MM.1S (cell line): ENCODE results near the gene DPEP2NB.
"Not testable (repeated sequence)": the region's sequence is repeated elsewhere in the genome, so short reads cannot be mapped to it uniquely, and the experiment has no call there.

Experiments
- DNase-seq: peaks from one replicate; pipeline ENCODE4 v3.0.0-alpha.2; 2015
- H2AFZ ChIP-seq: fragments of 300-600 bp; sonication (generic); 2 replicates; pipeline ENCODE4 v1.6.0; 2016; ENCODE audit warnings: antibody characterized with exemption, low read length
- H3F3A ChIP-seq: fragments of 300-600 bp; sonication (generic); 2 replicates; pipeline ENCODE4 v1.6.1; 2016; ENCODE audit warnings: mild to moderate bottlenecking, antibody characterized with exemption, low read length, moderate library complexity, mixed read lengths; ENCODE audit not compliant: insufficient read depth
- H3K27ac ChIP-seq: fragments of 300-600 bp; sonication (generic); 2 replicates; pipeline ENCODE4 v1.5.1; 2016; ENCODE audit warnings: mild to moderate bottlenecking, low read length
- H3K27me3 ChIP-seq: fragments of 300-600 bp; sonication (generic); replicated peaks from 2 replicates; pipeline ENCODE4 v1.6.0; 2016; ENCODE audit warnings: low read length; ENCODE audit not compliant: insufficient read depth
- H3K36me3 ChIP-seq: fragments of 300-600 bp; sonication (generic); replicated peaks from 2 replicates; pipeline ENCODE4 v1.6.1; 2016; ENCODE audit warnings: mild to moderate bottlenecking, low read length, mixed read lengths; ENCODE audit not compliant: insufficient read depth
- H3K4me1 ChIP-seq: fragments of 300-600 bp; sonication (generic); 2 replicates; pipeline ENCODE4 v1.6.1; 2016; ENCODE audit warnings: low read length, mixed read lengths
- H3K4me2 ChIP-seq: fragments of 300-600 bp; sonication (generic); 2 replicates; pipeline ENCODE4 v1.6.0; 2016; ENCODE audit warnings: low read depth, low read length
- H3K4me3 ChIP-seq: fragments of 300-600 bp; sonication (generic); 2 replicates; pipeline ENCODE4 v1.5.1; 2016; ENCODE audit warnings: low read length, mixed read lengths
- H3K79me2 ChIP-seq: fragments of 300-600 bp; sonication (generic); 2 replicates; pipeline ENCODE4 v1.6.1; 2016; ENCODE audit warnings: mixed run types, low read length, mixed read lengths
- H3K9ac ChIP-seq: fragments of 300-600 bp; sonication (generic); 2 replicates; pipeline ENCODE4 v1.6.1; 2016; ENCODE audit warnings: low read length, mixed read lengths
- H3K9me2 ChIP-seq: fragments of 300-600 bp; sonication (generic); replicated peaks from 2 replicates; pipeline ENCODE4 v1.6.1; 2016; ENCODE audit warnings: mild to moderate bottlenecking, low read length, mixed read lengths; ENCODE audit not compliant: insufficient read depth
- H3K9me3 ChIP-seq: fragments of 300-600 bp; sonication (generic); replicated peaks from 2 replicates; pipeline ENCODE4 v1.6.1; 2016; ENCODE audit warnings: mild to moderate bottlenecking, low read length, mixed read lengths; ENCODE audit not compliant: insufficient read depth
- H4K20me1 ChIP-seq: fragments of 300-600 bp; sonication (generic); 2 replicates; pipeline ENCODE4 v1.6.1; 2016; ENCODE audit warnings: mild to moderate bottlenecking, low read length, moderate library complexity, mixed read lengths; ENCODE audit not compliant: insufficient read depth
- CTCF ChIP-seq: fragments of 300-600 bp; sonication (generic); IDR thresholded peaks from 2 replicates; pipeline ENCODE4 v1.5.1; 2016; ENCODE audit warnings: antibody characterized with exemption, low read length, mixed read lengths
- EZH2 ChIP-seq: fragments of 300-600 bp; sonication (generic); optimal IDR thresholded peaks from 2 replicates; pipeline ENCODE3; 2017; ENCODE audit warnings: low read depth, mild to moderate bottlenecking, antibody characterized with exemption, low read length, mixed read lengths
- EZH2phosphoT487 ChIP-seq: fragments of 300-600 bp; sonication (generic); IDR thresholded peaks from 2 replicates; pipeline ENCODE4 v1.6.1; 2018; ENCODE audit warnings: antibody characterized with exemption, low read length

The DPEP2NB gene

DNA sequence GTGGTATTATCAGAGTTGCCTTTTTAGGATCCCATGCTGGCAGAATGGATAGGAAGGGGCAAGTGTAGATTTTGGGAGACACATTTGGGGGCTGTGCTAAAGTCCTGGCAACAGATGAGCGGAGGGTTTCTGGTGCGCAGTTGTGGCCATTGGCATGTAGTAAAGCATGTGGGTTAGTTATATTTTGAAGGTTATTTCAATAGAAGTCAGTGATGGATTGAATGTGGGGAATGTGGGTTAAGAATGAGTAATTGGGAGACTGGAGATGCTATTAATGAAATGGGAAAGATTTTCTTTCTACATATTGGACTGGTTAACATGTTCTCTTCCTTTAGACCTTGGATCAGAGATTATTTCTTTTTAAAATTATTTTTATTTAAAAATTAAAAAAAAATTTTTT lies 17.4 kb upstream of the DPEP2NB start:
- H3K27me3 ChIP-seq, result no peaks in the 10 kb centered on the region
- no peak overlapping the region for H3K27ac ChIP-seq
- DNase-seq, result no peak
- no peak overlapping the region for H3K4me2 ChIP-seq
- H3K4me3 ChIP-seq, result no peak overlapping the region
- no peaks in the 10 kb centered on the region for H4K20me1 ChIP-seq
- TF ChIP-seq EZH2phosphoT487 (no peak), CTCF (no peak), EZH2 (no peak)
- H3K9me3 ChIP-seq, result no peaks in the 10 kb centered on the region
- no peaks in the 10 kb centered on the region for H3K9me2 ChIP-seq
- H3K9ac ChIP-seq, result no peak overlapping the region
- no peak overlapping the region for H2AFZ ChIP-seq
- H3K4me1 ChIP-seq, result no peaks in the 10 kb centered on the region
- H3F3A ChIP-seq, result no peaks in the 10 kb centered on the region
- no peaks in the 10 kb centered on the region for H3K36me3 ChIP-seq
- H3K79me2 ChIP-seq, result no peaks in the 10 kb centered on the region

GRCh38 chr16:68031951-68032350 lies 16.2 kb upstream of the DPEP2NB start:
- H3F3A ChIP-seq, result no peaks in the 10 kb centered on the region
- H3K4me3 ChIP-seq, result no peak overlapping the region
- H3K27ac ChIP-seq, result no peak overlapping the region
- H3K9me3 ChIP-seq, result no peaks in the 10 kb centered on the region
- TF ChIP-seq EZH2phosphoT487 (no peak), EZH2 (no peak), CTCF (no peak)
- DNase-seq, result no peak
- H4K20me1 ChIP-seq, result no peaks in the 10 kb centered on the region
- no peaks in the 10 kb centered on the region for H3K4me1 ChIP-seq
- H3K79me2 ChIP-seq, result 0 out of 2 replicates have a peak, but pooled peaks cover 4% of the 10 kb centered on the region
- no peaks in the 10 kb centered on the region for H3K27me3 ChIP-seq
- no peaks in the 10 kb centered on the region for H3K36me3 ChIP-seq
- no peak overlapping the region for H3K9ac ChIP-seq
- no peaks in the 10 kb centered on the region for H3K9me2 ChIP-seq
- H3K4me2 ChIP-seq, result no peak overlapping the region
- no peak overlapping the region for H2AFZ ChIP-seq

DNA sequence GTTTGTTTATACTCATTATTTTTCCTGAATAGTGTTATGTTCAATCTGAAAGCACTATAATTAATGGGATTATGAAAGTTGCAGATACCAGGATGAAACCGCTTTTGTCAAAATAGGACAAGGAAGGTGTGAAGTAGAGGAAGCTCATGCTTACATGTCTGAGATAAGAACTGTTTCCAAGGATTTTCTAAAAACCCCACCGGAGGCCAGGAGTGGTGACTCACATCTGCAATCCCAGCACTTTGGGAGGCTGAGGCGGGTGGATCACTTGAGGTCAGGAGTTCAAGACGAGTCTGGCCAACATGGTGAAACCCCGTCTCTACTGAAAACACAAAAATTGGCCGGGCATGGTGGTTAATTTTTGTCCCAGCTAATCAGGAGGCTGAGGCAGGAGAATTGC lies 14.4 kb upstream of the DPEP2NB start:
- H3K9me3 ChIP-seq, H3K9me2 ChIP-seq, H3K27me3 ChIP-seq, H3K4me3 ChIP-seq, DNase-seq, H4K20me1 ChIP-seq, H3K79me2 ChIP-seq, H2AFZ ChIP-seq, H3K4me1 ChIP-seq, H3K36me3 ChIP-seq, H3K27ac ChIP-seq, H3K9ac ChIP-seq, H3F3A ChIP-seq, H3K4me2 ChIP-seq: not testable (repeated sequence)

- no peaks in the 10 kb centered on the region for H4K20me1 ChIP-seq
- no peak overlapping the region for H2AFZ ChIP-seq
- H3K27ac ChIP-seq, result no peak overlapping the region
- H3K9me2 ChIP-seq, result no peaks in the 10 kb centered on the region
- TF ChIP-seq EZH2 (no peak), CTCF (no peak), EZH2phosphoT487 (no peak)
- H3K27me3 ChIP-seq, result no peaks in the 10 kb centered on the region
- DNase-seq, result no peak
- H3F3A ChIP-seq, result no peaks in the 10 kb centered on the region
- H3K9ac ChIP-seq, result no peak overlapping the region
- H3K36me3 ChIP-seq, result no peaks in the 10 kb centered on the region
- peaks cover 14% of the 10 kb centered on the region for H3K79me2 ChIP-seq
- H3K4me1 ChIP-seq, result no peaks in the 10 kb centered on the region
- no peaks in the 10 kb centered on the region for H3K9me3 ChIP-seq
- H3K4me2 ChIP-seq, result no peak overlapping the region
- no peak overlapping the region for H3K4me3 ChIP-seq
Measured at GRCh38 chr16:68028996-68029395, 13.3 kb upstream of the DPEP2NB start.
